Astrocyte of the cerebellum (primary cell): Measurements from ENCODE around the gene JUND.

ENCODE experiments used
- DNase-seq: peaks from one replicate; pipeline ENCODE4 v3.0.0-alpha.2; 2011; ENCODE audit warnings: low read depth
- H3K4me3 ChIP-seq: 2 replicates; pipeline ENCODE4 v1.5.1; 2011; ENCODE audit warnings: mild to moderate bottlenecking, low read depth, low read length, moderate library complexity
- in situ Hi-C: cut with HindIII; loops from 2 replicates; pipeline ENCODE4 v1.10.0; 2017; ENCODE audit warnings: low sequenced_read_pairs
- TF ChIP-seq, protein P1 (sequence below): IDR thresholded peaks from 2 replicates; pipeline ENCODE4 v1.5.1; 2012; ENCODE audit warnings: low read length, low read depth, moderate library complexity, mild to moderate bottlenecking; ENCODE audit errors: missing control alignments

JUND gene

DNA sequence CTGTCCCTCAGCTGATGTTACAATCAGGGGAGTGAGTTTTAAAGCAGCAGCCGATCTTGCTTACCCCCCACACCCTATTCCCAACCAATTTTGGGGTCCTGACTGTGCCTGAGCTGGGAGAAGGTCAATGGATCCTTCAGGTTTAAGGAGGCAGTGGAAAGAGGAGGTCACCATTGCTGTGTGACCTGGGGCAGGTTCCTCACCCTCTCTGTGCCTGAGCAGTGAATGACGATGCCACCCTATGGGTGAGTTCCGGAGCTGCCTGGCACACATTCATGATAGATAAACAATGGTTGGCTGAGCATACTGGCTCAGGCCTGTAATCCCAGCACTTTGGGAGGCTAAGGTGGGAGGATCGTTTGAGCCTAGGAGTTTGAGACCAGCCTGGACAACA lies 20.3 kb upstream of the JUND start:
- TF ChIP-seq, protein P1, sequence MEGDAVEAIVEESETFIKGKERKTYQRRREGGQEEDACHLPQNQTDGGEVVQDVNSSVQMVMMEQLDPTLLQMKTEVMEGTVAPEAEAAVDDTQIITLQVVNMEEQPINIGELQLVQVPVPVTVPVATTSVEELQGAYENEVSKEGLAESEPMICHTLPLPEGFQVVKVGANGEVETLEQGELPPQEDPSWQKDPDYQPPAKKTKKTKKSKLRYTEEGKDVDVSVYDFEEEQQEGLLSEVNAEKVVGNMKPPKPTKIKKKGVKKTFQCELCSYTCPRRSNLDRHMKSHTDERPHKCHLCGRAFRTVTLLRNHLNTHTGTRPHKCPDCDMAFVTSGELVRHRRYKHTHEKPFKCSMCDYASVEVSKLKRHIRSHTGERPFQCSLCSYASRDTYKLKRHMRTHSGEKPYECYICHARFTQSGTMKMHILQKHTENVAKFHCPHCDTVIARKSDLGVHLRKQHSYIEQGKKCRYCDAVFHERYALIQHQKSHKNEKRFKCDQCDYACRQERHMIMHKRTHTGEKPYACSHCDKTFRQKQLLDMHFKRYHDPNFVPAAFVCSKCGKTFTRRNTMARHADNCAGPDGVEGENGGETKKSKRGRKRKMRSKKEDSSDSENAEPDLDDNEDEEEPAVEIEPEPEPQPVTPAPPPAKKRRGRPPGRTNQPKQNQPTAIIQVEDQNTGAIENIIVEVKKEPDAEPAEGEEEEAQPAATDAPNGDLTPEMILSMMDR: no peak
- no peak overlapping the region for H3K4me3 ChIP-seq
- in situ Hi-C loops: no loop called here
- no peak for DNase-seq

DNA sequence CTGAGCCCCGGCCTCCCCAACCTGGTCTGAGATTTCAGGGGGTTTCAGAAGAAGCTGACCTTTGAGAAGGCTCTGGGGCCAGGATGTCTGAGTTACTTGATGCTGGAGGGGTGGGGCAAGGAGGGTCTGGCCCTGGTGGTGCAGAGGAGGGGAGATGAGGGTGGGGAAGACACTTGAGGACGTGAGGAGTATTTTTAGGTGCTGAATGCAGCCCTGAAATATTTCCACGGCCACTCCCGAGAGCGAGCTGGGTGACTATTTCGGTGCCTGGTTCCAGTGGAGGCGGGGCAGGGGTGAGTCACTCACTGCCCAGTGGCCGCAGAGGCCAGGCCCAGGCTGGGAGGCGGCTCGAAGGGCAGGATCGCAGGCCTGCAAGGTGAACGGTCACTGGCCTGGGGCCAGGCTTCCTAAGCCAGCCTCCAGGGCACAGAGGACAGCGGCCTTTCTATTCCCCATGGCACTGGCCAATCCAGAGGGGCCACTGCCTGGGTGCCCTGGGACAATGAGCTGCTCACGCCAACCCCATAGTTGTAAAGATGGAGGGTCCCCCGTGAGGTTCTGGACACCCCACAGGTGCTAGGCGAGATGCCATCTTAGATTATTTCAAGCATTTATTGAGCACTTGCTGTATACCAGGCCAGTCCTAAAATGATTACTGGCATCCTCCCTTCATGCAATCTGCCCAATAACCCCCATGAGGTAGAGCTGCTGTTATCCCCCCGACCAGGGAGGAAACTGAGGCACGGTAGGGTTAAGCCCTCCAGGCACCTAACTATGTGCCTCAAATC lies 19.7 kb upstream of the JUND start:
- TF ChIP-seq, protein P1: no peak
- DNase-seq: no peak
- in situ Hi-C loops: no loop called here
- H3K4me3 ChIP-seq: no peak overlapping the region

DNA sequence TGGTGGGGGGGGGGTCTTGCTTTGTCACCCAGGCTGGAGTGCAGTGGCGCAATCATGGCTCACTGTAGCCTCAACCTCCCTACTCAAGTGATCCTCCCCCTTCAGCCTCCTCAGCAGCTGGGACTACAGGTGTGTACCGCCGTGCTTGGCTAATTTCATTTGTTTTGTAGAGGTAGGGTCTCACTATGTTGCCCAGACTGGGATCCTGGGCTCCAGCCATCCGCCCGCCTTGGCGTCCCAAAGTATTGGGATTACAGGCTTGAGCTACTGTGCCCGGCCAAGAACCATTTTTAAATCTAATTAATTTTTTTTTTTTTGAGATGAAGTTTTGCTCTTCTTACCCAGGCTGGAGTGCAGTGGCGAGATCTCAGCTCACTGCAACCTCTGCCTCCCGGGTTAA lies 18.2 kb upstream of the JUND start:
- DNase-seq: no peak
- TF ChIP-seq, protein P1: no peak
- H3K4me3 ChIP-seq: no peak overlapping the region
- in situ Hi-C loops: no loop called here

DNA sequence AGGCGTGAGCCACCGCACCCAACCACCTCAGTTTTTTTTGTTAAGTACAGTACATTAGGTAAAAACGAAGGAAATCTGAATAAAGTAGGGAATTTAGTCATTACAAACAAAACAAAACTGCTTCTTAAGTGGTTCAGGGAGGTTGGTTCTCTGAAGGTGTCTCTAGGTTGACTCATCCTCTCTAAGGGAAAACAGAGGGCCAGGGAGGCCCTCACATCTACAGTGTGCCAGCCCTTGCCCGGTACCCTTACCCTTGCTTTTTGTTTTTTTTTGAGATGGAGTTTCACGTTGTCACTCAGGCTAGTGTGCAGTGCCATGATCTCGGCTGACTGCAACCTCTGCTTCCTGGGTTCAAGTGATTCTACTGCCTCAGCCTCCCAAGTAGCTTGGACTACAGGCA lies 17.2 kb upstream of the JUND start:
- no peak overlapping the region for H3K4me3 ChIP-seq
- in situ Hi-C loops: no loop called here
- TF ChIP-seq, protein P1: no peak
- no peak for DNase-seq

DNA sequence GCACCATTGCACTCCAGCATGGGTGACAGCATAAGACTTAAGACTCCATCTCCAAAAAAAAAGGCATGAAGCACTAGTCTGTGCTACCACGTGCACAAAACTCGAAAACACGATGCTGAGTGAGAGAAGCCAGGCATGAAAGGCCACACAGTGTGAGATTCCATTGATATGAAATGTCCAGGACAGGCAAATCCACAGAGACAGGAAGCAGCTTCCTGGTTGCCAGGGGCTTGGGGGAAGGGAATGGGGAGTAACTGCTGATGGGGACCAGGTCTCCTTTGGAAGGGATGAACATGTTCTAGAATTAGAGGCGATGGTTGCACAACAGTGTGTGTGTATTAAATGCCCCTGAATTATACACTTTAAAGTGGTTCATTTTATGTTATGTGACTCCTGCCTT lies 15.9 kb upstream of the JUND start:
- TF ChIP-seq, protein P1: no peak

DNA sequence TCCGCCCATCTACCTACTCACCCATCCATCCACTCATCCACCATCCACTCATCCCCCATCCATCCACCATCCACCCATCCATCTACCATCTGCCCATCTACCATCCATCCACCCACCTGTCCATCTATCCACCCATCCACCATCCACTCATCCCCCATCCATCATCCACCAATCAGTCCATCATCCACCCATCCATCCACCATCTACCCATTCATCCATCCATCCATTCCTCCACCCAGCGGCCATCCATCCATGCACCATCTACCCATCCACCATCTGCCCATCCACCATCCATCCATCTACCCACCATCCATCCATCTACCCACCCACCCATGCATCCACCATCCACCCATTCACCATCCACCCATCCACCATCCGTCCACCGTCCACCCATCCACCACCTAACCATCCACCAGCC lies 13.6 kb upstream of the JUND start:
- TF ChIP-seq, protein P1: no peak
- no peak overlapping the region for H3K4me3 ChIP-seq
- no peak for DNase-seq
- in situ Hi-C loops: no loop called here

More for the DNA sequence above, 15.9 kb upstream of the JUND start:
- DNase-seq: no peak
- no peak overlapping the region for H3K4me3 ChIP-seq
- in situ Hi-C loops: no loop called here
